T-helper 9 cell (primary cell): ENCODE results near the gene DCC.
"Not testable (repeated sequence)": the region's sequence is repeated elsewhere in the genome, so short reads cannot be mapped to it uniquely, and the experiment has no call there.

Experiments used
- DNase-seq: peaks from one replicate; pipeline ENCODE4 v3.0.0-alpha.2; 2020

Gene DCC

GRCh38 chr18:53443831-53444230, 1103.8 kb downstream of the DCC start:
- no peak for DNase-seq

GRCh38 chr18:53451902-53452301, 1111.9 kb downstream of the DCC start:
- no peak for DNase-seq

GRCh38 chr18:53457068-53457467, 1117.1 kb downstream of the DCC start:
- no peak for DNase-seq

- no peak for DNase-seq
Observed at GRCh38 chr18:53458268-53458667, 1118.3 kb downstream of the DCC start.

- DNase-seq = no peak
Observed at GRCh38 chr18:53458944-53459580, 1119.1 kb downstream of the DCC start.

- no peak for DNase-seq
Observed at GRCh38 chr18:53467756-53468155, 1127.8 kb downstream of the DCC start.

GRCh38 chr18:53468173-53468572, 1128.2 kb downstream of the DCC start:
- not testable (repeated sequence) for DNase-seq

- no peak for DNase-seq
Observed at GRCh38 chr18:53472546-53472945, 1132.5 kb downstream of the DCC start.

GRCh38 chr18:53478155-53478554, 1138.2 kb downstream of the DCC start:
- DNase-seq = no peak

- no peak for DNase-seq
Observed at GRCh38 chr18:53486296-53486695, 1146.3 kb downstream of the DCC start.

GRCh38 chr18:53489266-53489665, 1149.3 kb downstream of the DCC start:
- DNase-seq = no peak

- no peak for DNase-seq
Observed at GRCh38 chr18:53490019-53490418, 1150.0 kb downstream of the DCC start.

- no peak for DNase-seq
Observed at GRCh38 chr18:53496028-53496427, 1156.0 kb downstream of the DCC start.

GRCh38 chr18:53503914-53504441, 1164.0 kb downstream of the DCC start:
- no peak for DNase-seq

GRCh38 chr18:53508529-53508928, 1168.5 kb downstream of the DCC start:
- DNase-seq = no peak

- no peak for DNase-seq
Observed at GRCh38 chr18:53509886-53510285, 1169.9 kb downstream of the DCC start.

- not testable (repeated sequence) for DNase-seq
Observed at GRCh38 chr18:53511725-53512124, 1171.7 kb downstream of the DCC start.

GRCh38 chr18:53521068-53521467, 1181.1 kb downstream of the DCC start:
- no peak for DNase-seq

- DNase-seq = no peak
Observed at GRCh38 chr18:53526101-53526870, 1186.3 kb downstream of the DCC start.

GRCh38 chr18:53527365-53527764, 1187.4 kb downstream of the DCC start:
- no peak for DNase-seq

GRCh38 chr18:53531187-53531586, 1191.2 kb downstream of the DCC start:
- DNase-seq = no peak

GRCh38 chr18:53531896-53532295, 1191.9 kb downstream of the DCC start:
- no peak for DNase-seq

GRCh38 chr18:53534203-53534602, 1194.2 kb downstream of the DCC start:
- no peak for DNase-seq

GRCh38 chr18:53534695-53535094, 1194.7 kb downstream of the DCC start:
- DNase-seq = no peak
